Kasumi-1 (cell line): Measurements from ENCODE around the gene EFCC1.

Experiments used
- DNase-seq, 2 experiments: peaks; one replicate each; lab custom pipeline; 2025; lab: John Stamatoyannopoulos, UW

The EFCC1 gene

GRCh38 chr3:129001101-129001805 is at the start of gene EFCC1:
TSS of gene EFCC1 (plus strand) at chr3:129001304. CDS start at chr3:129001629, 325 bp downstream.
- DNase-seq: no peak

- DNase-seq: no peak
Observed at GRCh38 chr3:128956440-128956839, 44.7 kb upstream of the EFCC1 start.

GRCh38 chr3:128965280-128965679 is 35.8 kb upstream of the EFCC1 start:
- DNase-seq: no peak

- no peak for DNase-seq
Observed at GRCh38 chr3:128965818-128966217, 35.3 kb upstream of the EFCC1 start.

- DNase-seq: no peak
Observed at GRCh38 chr3:128967748-128968355, 33.3 kb upstream of the EFCC1 start.

- DNase-seq: peak; percentile 69 to 78
Observed at GRCh38 chr3:128969993-128970739, 30.9 kb upstream of the EFCC1 start.

GRCh38 chr3:128970740-128971047 is 30.4 kb upstream of the EFCC1 start:
- peak in 1 of 2 experiments; percentile 22 for DNase-seq

- DNase-seq: peak; percentile 60 to 71
Observed at GRCh38 chr3:128971421-128972100, 29.5 kb upstream of the EFCC1 start.

GRCh38 chr3:128973988-128974564 is 27.0 kb upstream of the EFCC1 start:
- peak; percentile 90 to 94 for DNase-seq

- no peak for DNase-seq
Observed at GRCh38 chr3:128975276-128975675, 25.8 kb upstream of the EFCC1 start.

- DNase-seq: no peak
Observed at GRCh38 chr3:128983293-128984069, 17.6 kb upstream of the EFCC1 start.

- no peak for DNase-seq
Observed at GRCh38 chr3:128984596-128984995, 16.5 kb upstream of the EFCC1 start.

- DNase-seq: no peak
Observed at GRCh38 chr3:128987302-128988100, 13.6 kb upstream of the EFCC1 start.

- DNase-seq: no peak
Observed at GRCh38 chr3:128988286-128988685, 12.8 kb upstream of the EFCC1 start.

GRCh38 chr3:128991355-128991895 is 9.7 kb upstream of the EFCC1 start:
- no peak for DNase-seq

GRCh38 chr3:128992926-128993460 is 8.1 kb upstream of the EFCC1 start:
- no peak for DNase-seq

GRCh38 chr3:128993461-128994172 is 7.5 kb upstream of the EFCC1 start, which contains the start of gene CFAP92:
TSS of gene CFAP92 (minus strand) at chr3:128994076. CDS start at chr3:128993304, 772 bp downstream.
- DNase-seq: peak; percentile 39 to 55

GRCh38 chr3:128994173-128994512 is 7.0 kb upstream of the EFCC1 start:
- no peak for DNase-seq
